ENCODE data around the gene CACNA2D3. TPM values are rescaled to one million over a fixed set of nuclear protein-coding genes. Genes with fewer than 3 reads are reported as not detected.

Gene CACNA2D3
- total and polyA plus RNA-seq, 12 donors = 0.51 to 43.5 (median 19.3) TPM

DNA sequence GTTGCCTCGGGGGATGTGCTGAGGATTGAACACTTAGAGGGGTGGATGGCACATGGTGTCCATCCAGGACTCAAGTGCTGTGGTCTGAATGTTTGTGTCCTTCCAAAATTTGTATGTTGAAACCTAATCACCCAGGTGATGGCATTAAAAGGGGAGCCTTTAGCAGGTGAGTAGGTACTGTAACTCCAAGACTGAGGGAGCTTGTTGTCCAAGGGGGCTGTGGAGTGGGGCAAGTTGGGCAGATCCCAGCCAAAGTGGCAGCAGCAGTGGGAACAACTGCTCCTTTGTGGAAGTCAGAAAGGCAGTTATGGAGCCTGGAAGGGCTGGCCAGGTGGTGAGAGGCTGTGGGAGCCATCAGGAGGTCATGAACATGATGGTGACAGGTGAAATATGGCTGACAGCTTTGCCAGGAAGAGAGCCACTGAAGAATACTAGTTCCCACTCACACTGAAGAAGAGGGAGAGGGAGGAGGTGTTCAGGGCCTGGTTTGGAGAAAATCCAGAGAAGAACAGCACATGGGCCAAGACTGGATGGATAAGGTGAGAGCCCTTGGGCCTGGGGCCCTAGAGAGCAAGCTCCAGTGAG is 385.6 kb downstream of the CACNA2D3 start:
- 38 to 59% methylated on average over 1 of the region's 1 CpG for WGBS, 2 donors
- no peak for ATAC-seq
- no peaks in the 10 kb centered on the region for H3K27me3 ChIP-seq
- TF ChIP-seq, protein P1, sequence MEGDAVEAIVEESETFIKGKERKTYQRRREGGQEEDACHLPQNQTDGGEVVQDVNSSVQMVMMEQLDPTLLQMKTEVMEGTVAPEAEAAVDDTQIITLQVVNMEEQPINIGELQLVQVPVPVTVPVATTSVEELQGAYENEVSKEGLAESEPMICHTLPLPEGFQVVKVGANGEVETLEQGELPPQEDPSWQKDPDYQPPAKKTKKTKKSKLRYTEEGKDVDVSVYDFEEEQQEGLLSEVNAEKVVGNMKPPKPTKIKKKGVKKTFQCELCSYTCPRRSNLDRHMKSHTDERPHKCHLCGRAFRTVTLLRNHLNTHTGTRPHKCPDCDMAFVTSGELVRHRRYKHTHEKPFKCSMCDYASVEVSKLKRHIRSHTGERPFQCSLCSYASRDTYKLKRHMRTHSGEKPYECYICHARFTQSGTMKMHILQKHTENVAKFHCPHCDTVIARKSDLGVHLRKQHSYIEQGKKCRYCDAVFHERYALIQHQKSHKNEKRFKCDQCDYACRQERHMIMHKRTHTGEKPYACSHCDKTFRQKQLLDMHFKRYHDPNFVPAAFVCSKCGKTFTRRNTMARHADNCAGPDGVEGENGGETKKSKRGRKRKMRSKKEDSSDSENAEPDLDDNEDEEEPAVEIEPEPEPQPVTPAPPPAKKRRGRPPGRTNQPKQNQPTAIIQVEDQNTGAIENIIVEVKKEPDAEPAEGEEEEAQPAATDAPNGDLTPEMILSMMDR (IDR thresholded peaks at IDR 0.05) = no peak
- H3K36me3 ChIP-seq = no peaks in the 10 kb centered on the region
- H3K27ac ChIP-seq = no peak overlapping the region
- intact Hi-C loops (cut with DNase I) = no loop called here
- no peak for DNase-seq
- no peaks in the 10 kb centered on the region for H3K4me1 ChIP-seq
- no peak overlapping the region for H3K4me3 ChIP-seq
- H3K9me3 ChIP-seq = no peaks in the 10 kb centered on the region

DNA sequence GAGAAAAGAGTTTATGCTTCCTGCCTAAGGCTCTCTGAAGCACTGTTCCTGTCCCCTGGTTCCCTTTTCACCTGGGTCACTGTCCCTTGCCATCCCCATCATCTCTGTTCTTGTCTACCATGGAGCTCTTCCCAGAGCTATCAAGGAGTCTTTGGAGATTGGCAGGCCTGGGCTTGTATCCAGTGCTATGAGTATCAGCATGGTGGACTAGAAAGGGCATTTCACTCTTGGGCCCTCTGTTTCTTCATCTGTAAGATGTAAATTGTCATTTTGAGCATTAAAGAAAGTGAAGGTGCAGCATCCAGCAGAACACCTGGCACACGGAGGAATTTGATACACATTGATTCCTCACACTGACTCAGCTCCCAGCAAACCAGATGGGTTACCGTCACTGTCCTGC is 388.2 kb downstream of the CACNA2D3 start:
- DNase-seq (no peak), ATAC-seq (no peak)
- H3K4me1 ChIP-seq = no peaks in the 10 kb centered on the region
- intact Hi-C loops (cut with DNase I) = no loop called here
- no peaks in the 10 kb centered on the region for H3K9me3 ChIP-seq
- TF ChIP-seq, protein P1 (IDR thresholded peaks at IDR 0.05) = no peak
- no peaks in the 10 kb centered on the region for H3K36me3 ChIP-seq
- no peaks in the 10 kb centered on the region for H3K27me3 ChIP-seq
- no peak overlapping the region for H3K27ac ChIP-seq
- WGBS, 2 donors = 90 to 92% methylated on average over 2 of the region's 2 CpGs
- H3K4me3 ChIP-seq = no peak overlapping the region

DNA sequence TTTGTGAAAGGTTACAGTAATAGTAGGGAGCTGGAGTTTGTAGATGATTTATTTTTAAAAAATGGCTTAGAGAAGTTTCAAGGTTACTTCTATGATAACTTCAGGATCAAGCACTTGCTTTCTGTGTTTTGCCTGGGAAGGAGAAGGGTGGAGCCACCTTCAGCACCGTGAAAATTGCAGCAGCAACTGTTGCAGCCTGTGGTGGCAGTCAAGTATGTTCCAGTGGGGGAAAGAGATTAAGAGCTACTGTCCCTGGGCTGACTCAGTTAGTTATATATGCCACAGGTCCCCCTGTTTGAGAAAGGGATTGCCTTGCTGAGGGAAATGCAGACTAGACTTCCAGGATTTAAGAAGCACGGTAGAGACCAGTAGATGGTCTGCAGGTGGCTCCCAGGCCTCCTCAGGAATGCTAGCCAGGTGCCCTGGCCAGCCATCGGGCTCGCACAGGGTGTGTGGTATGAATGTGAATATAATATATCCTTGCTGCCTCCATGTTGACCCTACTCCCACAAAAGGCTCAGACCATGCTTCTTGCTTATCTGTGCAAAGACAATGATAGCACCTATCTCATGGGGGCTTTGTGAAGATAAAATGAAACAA is 389.5 kb downstream of the CACNA2D3 start:
- no peak for DNase-seq
- no peak for ATAC-seq
- Histone ChIP-seq H3K27ac (no peak overlapping the region), H3K9me3 (no peaks in the 10 kb centered on the region), H3K36me3 (no peaks in the 10 kb centered on the region), H3K4me1 (no peaks in the 10 kb centered on the region), H3K4me3 (no peak overlapping the region), H3K27me3 (no peaks in the 10 kb centered on the region)
- WGBS, 2 donors = 69 to 75% methylated on average over 4 of the region's 4 CpGs
- intact Hi-C loops (cut with DNase I) = no loop called here
- TF ChIP-seq, protein P1 (IDR thresholded peaks at IDR 0.05) = no peak

DNA sequence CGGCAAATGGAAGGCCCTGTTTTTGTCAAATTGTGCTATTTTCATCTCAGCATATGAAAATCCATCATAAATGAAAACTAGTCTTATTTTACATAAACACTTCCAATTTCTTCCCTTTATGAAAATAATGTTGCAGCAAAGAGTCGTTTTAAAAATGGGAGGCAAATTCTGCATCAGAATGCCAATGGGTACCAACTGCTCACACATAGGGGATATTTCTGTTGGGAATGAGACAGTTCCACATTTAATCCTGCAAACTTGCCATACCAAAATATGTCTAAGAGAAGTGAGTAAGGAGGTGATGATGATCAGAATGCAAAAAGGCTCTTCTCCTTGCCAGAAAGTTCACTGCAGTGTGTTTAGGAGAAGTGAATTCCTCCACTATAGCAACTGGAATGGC is 391.7 kb downstream of the CACNA2D3 start:
- intact Hi-C loops (cut with DNase I) = no loop called here
- H3K27ac ChIP-seq = no peak overlapping the region
- H3K4me1 ChIP-seq = no peaks in the 10 kb centered on the region
- H3K36me3 ChIP-seq = no peaks in the 10 kb centered on the region
- H3K9me3 ChIP-seq = no peaks in the 10 kb centered on the region
- DNase-seq (no peak), ATAC-seq (no peak)
- TF ChIP-seq, protein P1 (IDR thresholded peaks at IDR 0.05) = no peak
- H3K27me3 ChIP-seq = no peaks in the 10 kb centered on the region
- no peak overlapping the region for H3K4me3 ChIP-seq
- 83 to 87% methylated on average over 2 of the region's 2 CpGs for WGBS, 2 donors
